ENCODE measurements around the gene ARID2.
A peak's percentile ranks its signal among the peaks of the same experiment; 100 is the strongest.

ARID2 gene

GRCh38 chr12:45763381-45763780 lies 33.9 kb downstream of the ARID2 start:
- no peak for DNase-seq

GRCh38 chr12:45768194-45768593 lies 38.7 kb downstream of the ARID2 start:
- no peak for DNase-seq

- no peak for DNase-seq
These were observed 44.2 kb downstream of the ARID2 start for GRCh38 chr12:45773747-45774146.

- DNase-seq = no peak
These were observed 45.1 kb downstream of the ARID2 start for GRCh38 chr12:45774508-45775162.

GRCh38 chr12:45775465-45775864 lies 46.0 kb downstream of the ARID2 start:
- DNase-seq = no peak

- DNase-seq = no peak
These were observed 46.5 kb downstream of the ARID2 start for GRCh38 chr12:45775964-45776363.

GRCh38 chr12:45779936-45780335 lies 50.4 kb downstream of the ARID2 start:
- no peak for DNase-seq

- DNase-seq = no peak
These were observed 51.6 kb downstream of the ARID2 start for GRCh38 chr12:45781080-45781479.

GRCh38 chr12:45785315-45785714 lies 55.8 kb downstream of the ARID2 start:
- no peak for DNase-seq

- DNase-seq = no peak
These were observed 59.5 kb downstream of the ARID2 start for GRCh38 chr12:45789025-45789424.

- DNase-seq = no peak
These were observed 64.9 kb downstream of the ARID2 start for GRCh38 chr12:45794422-45794821.

- DNase-seq = no peak
These were observed 72.1 kb downstream of the ARID2 start for GRCh38 chr12:45801625-45802024.

- no peak for DNase-seq
These were observed 73.6 kb downstream of the ARID2 start for GRCh38 chr12:45803111-45803510.

GRCh38 chr12:45816652-45817051 lies 87.1 kb downstream of the ARID2 start:
- DNase-seq = no peak

GRCh38 chr12:45827974-45828373 lies 98.5 kb downstream of the ARID2 start:
- peak; percentile 26 for DNase-seq

- peak; percentile 8 for DNase-seq
These were observed 98.9 kb downstream of the ARID2 start for GRCh38 chr12:45828402-45828801.

- DNase-seq = no peak
These were observed 102.1 kb downstream of the ARID2 start for GRCh38 chr12:45831590-45831989.

GRCh38 chr12:45833401-45833800 lies 103.9 kb downstream of the ARID2 start:
- DNase-seq = no peak

GRCh38 chr12:45834809-45835208 lies 105.3 kb downstream of the ARID2 start:
- DNase-seq = no peak

- DNase-seq = no peak
These were observed 110.4 kb downstream of the ARID2 start for GRCh38 chr12:45839917-45840316.

GRCh38 chr12:45849289-45849688 lies 119.8 kb downstream of the ARID2 start:
- DNase-seq = no peak

GRCh38 chr12:45850302-45850701 lies 120.8 kb downstream of the ARID2 start:
- DNase-seq = no peak

- DNase-seq = no peak
These were observed 123.0 kb downstream of the ARID2 start for GRCh38 chr12:45852508-45852907.

- no peak for DNase-seq
These were observed 124.0 kb downstream of the ARID2 start for GRCh38 chr12:45853550-45853949.

- DNase-seq = no peak
These were observed 133.8 kb downstream of the ARID2 start for GRCh38 chr12:45863332-45863731.

Data from inflammatory macrophage treated with lipopolysaccharide for 4 hours (primary cell).